HuH-7.5 (cell line): ENCODE data around the gene ACAA1.
"Not testable (repeated sequence)": the region's sequence is repeated elsewhere in the genome, so short reads cannot be mapped to it uniquely, and the experiment has no call there.

ENCODE experiments used
- DNase-seq: peaks from one replicate; pipeline ENCODE4 v3.0.0; 2011; ENCODE audit warnings: low spot score

The ACAA1 gene

DNA sequence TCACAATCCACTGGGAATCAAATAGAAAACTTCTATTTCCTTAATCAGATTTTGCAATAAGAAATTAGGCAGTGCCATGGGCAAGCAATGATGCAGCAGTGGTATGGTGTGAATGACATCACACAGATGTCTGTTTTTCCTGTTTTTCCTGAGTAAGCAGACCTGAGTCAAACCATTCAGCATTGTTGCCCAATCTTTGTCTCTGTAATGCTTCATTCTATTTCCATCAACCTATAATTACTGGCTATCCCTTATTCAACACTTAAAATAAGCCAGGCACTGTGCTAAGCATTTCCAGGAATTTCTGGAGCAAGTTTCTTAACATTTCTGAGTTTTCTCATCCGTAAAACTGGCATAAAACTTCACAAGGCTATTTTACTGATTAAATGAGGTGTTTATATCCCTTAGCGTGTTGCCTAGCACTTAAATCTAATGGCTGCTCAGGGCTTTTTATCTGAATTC lies 17.1 kb upstream of the ACAA1 start:
- DNase-seq, result no peak

DNA sequence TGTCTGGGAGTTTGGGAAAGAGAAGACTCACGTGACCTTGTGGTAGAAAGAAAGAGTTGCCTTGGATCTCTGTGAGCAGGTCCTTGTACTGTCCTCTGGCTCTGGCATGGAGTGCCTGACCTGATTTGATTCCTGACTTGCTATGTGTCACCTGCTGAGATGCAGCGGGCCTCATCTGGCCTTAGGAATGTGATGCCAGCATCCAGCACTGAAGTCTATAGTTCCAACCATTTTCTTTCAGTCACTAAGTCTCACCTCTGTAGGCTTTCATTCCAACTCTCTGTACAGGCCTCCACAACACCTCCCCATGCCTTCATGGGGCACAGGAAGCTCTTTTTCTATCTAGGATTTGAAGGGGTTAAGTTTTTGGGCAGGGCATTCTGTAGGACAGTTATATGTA lies 16.3 kb upstream of the ACAA1 start:
- no peak for DNase-seq

DNA sequence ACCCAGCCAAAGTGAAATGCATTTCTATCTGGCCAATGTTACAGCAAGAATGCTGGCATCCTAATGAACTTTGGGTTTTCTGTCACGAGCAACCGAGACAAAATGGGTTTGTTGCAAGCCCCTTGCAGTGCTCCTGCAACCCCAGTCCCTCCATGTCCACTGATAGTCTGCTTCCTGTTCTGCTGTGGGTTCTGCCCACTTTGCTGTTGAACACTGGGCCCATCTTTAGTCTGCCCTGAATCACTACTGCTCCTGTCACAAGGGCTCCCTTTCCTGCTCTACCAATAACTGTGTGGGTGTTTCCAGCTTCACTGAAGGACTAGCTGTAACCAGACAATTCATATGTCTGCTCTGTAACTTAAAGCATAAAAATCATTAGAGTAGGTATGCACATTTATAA lies 15.7 kb upstream of the ACAA1 start:
- no peak for DNase-seq

DNA sequence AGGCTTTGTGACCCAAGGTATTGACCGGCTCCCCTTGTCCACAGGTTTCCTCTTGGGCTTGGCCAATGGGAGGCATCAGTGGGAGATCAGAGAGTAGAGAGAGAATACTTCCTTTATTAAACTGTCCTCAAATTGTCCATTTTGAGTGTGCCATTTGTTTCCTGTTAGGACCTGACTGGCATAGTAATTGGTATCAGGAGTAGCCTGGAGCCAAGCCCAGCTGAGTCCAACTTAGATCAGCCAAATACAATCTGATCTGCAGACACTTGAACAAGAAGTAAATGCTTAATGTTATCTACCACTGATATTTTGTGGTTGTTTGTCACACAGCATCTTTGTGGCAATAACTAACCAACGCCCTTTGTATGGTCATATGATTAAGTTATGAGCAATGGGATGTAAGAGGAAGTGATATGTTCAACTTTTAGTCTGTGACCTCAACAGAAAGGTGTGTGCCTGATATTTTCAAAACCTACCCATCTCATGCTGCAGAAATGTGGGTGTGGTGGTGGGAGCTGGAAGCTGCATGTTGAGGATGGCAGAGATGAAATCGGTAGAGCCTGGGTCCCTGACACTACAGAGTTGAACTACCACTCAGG lies 14.8 kb upstream of the ACAA1 start:
- DNase-seq, result no peak

DNA sequence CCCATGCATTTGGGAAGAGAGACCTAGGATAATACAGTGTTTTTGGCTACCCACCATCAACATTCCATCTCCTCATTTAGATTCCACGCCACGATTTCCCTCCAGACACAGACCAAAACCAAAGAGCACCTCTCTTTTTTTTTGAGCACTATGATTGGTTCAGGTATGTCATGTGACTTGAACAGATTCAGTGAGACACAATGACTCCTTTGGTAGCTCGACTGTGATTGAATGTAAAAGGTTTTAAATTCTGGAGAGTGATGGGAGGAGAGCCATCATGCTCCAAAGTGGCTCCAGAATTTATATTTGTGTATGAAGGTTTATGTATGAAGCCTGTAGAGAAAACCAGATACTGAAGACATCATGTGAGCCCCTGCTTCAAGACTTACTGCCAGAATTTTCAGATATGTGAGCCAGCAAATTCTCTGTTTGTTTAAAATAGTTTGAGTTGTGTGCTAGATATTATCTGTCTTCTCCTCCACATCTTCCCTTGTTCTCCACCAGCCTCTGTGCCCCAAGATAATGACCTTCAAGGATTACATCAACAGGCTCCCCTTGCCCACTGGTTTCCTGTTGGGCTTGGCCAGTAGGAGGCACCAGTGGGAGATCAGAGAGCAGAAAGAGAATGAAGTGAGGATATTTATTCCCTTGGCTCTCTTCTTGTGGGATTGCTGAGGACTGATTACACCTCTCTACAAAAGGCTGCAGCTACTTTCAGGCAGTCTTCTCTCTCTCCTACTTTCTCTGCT lies 14.0 kb upstream of the ACAA1 start:
- DNase-seq, result no peak

DNA sequence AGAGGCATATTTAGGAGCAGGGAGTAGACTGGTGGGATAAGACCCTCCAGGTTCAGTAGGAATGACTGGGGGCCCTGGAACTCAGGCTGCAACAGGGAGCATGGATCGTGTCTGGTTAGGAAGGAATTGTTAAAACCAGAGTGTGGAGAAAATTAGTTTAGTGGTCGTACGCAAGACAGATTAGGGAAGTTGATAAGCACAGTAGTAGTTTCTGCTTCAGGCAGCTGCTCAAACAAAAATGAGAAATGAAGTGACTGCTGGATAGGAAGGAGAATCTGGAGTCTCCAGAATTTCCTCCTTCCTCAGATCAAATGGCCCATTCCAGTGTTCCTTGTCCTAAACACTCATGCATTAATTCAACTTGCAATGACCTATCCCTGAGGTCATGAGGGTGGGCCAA lies 12.8 kb upstream of the ACAA1 start:
- no peak for DNase-seq

- DNase-seq, result no peak
Observed at GRCh38 chr3:38148311-38148882, 11.5 kb upstream of the ACAA1 start.

- DNase-seq, result no peak
Observed at GRCh38 chr3:38147421-38147820, 10.5 kb upstream of the ACAA1 start.

GRCh38 chr3:38146504-38146903 lies 9.6 kb upstream of the ACAA1 start:
- no peak for DNase-seq

DNA sequence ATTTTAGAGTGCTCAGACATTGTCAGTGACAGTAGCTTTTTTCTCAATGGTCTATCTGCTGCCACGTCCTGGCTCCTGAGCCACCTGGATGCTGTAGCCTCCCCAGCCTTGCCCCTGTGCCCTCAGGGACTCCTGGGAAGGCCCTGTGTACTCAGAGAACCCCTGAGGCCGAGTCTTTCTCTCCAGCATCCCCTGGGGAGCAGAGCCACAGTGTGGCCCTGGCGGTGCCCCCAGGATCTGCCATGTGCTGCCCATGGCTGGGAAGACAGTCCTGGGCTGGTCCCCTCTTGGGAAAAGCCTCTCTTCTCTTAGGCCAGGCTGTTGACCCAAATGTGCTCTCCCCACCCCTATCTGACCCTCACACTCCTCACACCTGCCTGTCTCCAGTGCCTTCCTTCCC lies 6.6 kb upstream of the ACAA1 start:
- DNase-seq, result no peak

DNA sequence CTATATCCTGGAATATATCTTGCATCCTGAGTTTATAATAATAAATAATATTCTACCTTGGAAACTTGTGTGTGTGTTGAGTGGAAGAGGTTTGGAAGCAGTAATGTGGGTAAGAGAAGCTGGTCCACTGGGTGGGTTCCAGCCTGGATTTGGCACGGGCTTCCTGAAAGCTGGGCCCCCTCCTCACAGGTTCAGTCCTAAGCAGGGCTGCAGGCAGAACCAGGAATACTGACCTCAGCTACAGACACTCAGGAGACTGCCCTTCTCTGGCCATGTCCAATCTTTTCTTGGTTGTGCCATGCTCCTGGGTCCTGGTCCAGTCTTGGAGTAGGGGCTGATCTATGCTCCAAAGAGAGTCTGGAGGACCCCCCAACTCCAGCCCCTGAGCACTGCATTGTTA lies 6.0 kb upstream of the ACAA1 start:
- no peak for DNase-seq

DNA sequence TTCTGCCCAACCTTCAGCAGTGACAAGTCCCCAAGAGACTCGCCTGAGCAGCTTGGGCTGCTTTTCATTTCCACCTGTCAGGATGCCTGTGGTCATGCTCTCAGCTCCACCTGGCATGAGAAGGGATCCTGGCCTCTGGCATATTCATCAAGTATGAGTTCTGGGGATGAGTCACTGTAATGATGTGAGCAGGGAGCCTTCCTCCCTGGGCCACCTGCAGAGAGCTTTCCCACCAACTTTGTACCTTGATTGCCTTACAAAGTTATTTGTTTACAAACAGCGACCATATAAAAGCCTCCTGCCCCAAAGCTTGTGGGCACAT lies 5.0 kb upstream of the ACAA1 start:
- no peak for DNase-seq

DNA sequence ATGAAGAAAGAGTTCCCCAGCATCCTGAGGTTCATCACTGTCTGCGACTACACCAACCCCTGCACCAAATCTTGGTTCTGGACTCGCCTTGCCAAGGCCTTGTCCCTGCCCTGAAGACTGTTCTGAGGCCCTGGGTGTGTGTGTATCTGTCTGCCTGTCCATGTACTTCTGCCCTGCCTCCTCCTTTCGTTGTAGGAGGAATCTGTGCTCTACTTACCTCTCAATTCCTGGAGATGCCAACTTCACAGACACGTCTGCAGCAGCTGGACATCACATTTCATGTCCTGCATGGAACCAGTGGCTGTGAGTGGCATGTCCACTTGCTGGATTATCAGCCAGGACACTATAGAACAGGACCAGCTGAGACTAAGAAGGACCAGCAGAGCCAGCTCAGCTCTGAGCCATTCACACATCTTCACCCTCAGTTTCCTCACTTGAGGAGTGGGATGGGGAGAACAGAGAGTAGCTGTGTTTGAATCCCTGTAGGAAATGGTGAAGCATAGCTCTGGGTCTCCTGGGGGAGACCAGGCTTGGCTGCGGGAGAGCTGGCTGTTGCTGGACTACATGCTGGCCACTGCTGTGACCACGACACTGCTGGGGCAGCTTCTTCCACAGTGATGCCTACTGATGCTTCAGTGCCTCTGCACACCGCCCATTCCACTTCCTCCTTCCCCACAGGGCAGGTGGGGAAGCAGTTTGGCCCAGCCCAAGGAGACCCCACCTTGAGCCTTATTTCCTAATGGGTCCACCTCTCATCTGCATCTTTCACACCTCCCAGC lies 4.4 kb upstream of the ACAA1 start:
- DNase-seq, result no peak

GRCh38 chr3:38140326-38141172 lies 3.6 kb upstream of the ACAA1 start:
- DNase-seq, result no peak

GRCh38 chr3:38139652-38140051 lies 2.7 kb upstream of the ACAA1 start:
- DNase-seq, result no peak

DNA sequence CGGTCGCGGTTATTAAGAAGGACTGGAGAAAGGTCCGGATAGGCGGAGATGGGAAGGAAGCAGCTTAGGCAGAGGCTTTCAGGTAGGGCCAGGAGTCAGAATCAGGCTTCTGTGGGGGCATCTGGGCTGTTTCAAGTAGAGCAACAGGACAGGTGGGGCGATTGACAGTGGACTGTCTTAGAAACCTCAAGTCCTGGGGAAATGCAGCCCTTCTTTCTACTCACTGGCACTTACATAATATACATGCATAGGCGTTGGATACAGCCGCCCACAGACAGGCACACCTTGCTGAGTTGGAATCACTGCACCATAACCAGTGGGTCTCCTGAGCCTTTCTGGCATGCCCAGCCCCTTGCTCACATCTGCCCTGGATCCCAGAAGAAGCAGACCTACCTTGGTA lies 2.3 kb upstream of the ACAA1 start:
- DNase-seq, result no peak

DNA sequence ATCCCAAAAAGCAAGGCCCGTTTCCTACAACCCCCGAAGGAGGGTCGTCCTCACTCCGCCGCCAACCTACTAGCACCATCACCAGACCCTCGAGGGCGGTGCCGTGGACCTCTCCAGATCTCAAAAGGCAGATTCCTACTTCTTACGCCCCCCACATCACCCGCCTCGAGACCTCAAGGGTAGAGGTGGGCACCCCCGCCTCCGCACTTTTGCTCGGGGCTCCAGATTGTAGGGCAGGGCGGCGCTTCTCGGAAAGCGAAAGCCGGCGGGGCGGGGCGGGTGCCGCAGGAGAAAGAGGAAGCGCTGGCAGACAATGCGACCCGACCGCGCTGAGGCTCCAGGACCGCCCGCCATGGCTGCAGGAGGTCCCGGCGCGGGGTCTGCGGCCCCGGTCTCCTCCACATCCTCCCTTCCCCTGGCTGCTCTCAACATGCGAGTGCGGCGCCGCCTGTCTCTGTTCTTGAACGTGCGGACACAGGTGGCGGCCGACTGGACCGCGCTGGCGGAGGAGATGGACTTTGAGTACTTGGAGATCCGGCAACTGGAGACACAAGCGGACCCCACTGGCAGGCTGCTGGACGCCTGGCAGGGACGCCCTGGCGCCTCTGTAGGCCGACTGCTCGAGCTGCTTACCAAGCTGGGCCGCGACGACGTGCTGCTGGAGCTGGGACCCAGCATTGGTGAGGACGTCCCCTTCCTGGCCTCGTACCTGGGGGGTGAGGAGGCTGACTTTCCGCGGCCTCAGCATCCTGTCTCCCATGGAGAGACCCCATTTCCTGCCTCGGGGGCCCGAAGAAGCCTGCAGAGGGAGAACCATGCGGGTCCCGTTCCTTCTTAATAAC lies 1.6 kb upstream of the ACAA1 start, which contains the start of gene MYD88:
MYD88 (plus strand) TSS at position 313 of the 842 bp plus-strand sequence; CDS start at position 353, 40 bp downstream.
- DNase-seq, result peak; percentile 51

DNA sequence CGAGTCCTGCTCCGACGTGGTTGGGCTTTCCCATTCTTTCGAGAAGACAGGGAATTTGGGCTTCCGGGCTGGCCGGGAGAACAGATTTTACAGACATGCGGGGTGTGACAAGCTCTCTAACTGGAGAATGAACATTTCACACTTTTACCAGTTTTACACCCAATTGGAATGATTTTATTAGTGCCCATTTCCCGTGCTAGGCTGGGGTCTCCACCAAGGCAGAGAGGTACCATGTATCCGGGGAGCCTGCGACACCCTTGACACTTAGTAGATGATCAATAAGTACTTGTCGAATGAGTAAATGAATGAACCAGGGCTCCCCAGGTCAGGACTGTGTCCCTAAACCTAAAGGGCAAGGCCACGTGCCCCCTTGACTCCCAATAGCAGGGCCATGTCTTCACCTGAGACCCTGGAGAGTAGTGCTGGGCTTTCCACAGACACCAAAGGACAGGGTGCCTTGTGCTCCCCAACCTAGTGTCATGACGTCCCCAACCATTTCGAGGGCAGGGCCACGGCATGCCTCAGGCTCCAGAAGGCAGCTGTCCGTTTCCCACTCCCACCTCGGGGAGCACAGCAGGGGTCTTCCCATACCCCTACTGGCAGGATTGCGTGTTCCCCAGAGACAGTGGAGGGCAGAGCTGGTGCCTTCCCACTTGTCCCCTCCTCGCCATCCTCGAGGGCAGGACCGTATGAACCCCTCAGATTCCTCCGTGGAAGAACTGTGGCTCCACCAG lies 855 bp upstream of the ACAA1 start:
- DNase-seq, result no peak

DNA sequence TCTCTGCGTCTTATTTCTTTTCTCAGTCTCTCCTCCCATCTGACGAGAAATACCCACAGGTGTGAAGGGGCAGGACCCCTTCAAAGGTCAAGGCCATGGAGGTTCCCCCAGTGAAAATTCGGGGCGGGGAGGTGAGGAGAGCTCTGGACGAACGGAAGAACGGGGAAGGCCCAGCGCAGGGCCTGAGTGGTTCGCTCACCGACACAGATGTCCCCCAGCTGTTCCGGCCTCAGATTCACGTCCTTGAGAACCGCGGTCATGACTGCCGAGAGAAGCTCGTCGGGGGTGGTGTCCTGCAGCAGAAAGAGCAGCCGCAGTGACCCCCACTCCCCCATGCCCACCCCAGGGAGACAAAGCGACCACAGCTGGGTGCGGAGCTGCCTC lies 542 bp downstream of the ACAA1 start:
- no peak for DNase-seq

- not testable (repeated sequence) for DNase-seq
Observed at GRCh38 chr3:38135621-38136277, 1.2 kb downstream of the ACAA1 start.
